B cell (primary cell): ENCODE measurements around the gene NID1. TPM values are rescaled to one million over a fixed set of nuclear protein-coding genes. Genes with fewer than 3 reads are reported as not detected.

Experiments
- ATAC-seq: fragments of 200-7000 bp; cut with Tn5 transposase; one replicate; pipeline ENCODE4 v1.10.0; 2021; ENCODE audit warnings: low read depth, mild to moderate bottlenecking, moderate number of reproducible peaks, moderate library complexity
- CTCF ChIA-PET: fragments of 350-600 bp; sonication (Branson Sonifier 250); formaldehyde crosslinking; loops from one replicate; lab custom pipeline; 2021; ENCODE audit warnings: antibody characterized with exemption, inconsistent platforms; lab: Charles Lee
- POLR2A ChIA-PET: fragments of 350-600 bp; sonication (Branson Sonifier 250); formaldehyde crosslinking; loops from one replicate; lab custom pipeline; 2021; ENCODE audit warnings: antibody characterized with exemption; lab: Charles Lee
- DNase-seq: peaks from one replicate; pipeline ENCODE4 v3.0.0; 2013
- H2AFZ ChIP-seq: 2 replicates; pipeline ENCODE4 v1.6.1; 2012; ENCODE audit warnings: mild to moderate bottlenecking, low read depth, low read length; ENCODE audit not compliant: insufficient read depth, poor library complexity, severe bottlenecking
- H3K27ac ChIP-seq, 2 donors: 1 replicate in 1 of 2; 2 replicates in 1 of 2; pipeline ENCODE4 v1.5.1; 2012 to 2013; ENCODE audit warnings: low read length in 2 of 2, mild to moderate bottlenecking in 2 of 2, moderate library complexity in 1 of 2
- H3K27me3 ChIP-seq, 4 experiments: fragments of 200-600 bp in 1 of 4; sonication (generic) in 1 of 4; replicated peaks in 1 of 4; 1 replicate in 2 of 4; 2 replicates in 2 of 4; pipeline versions ENCODE4 v1.6.1 to v1.7.0; 2013 to 2016; ENCODE audit warnings: low read length in 3 of 4, mild to moderate bottlenecking in 2 of 4, mixed read lengths in 1 of 4, moderate library complexity in 1 of 4; ENCODE audit not compliant: insufficient read depth in 4 of 4, control insufficient read depth in 3 of 4; ENCODE audit errors: control extremely low read depth in 1 of 4
- H3K36me3 ChIP-seq, 2 experiments: replicated peaks in 1 of 2; 1 replicate in 1 of 2; 2 replicates in 1 of 2; pipeline versions ENCODE4 v1.6.1 to v1.7.1; 2013; ENCODE audit warnings: low read length in 1 of 2; ENCODE audit not compliant: insufficient read depth in 2 of 2, control insufficient read depth in 1 of 2; ENCODE audit errors: control extremely low read depth in 1 of 2, extremely low read depth in 1 of 2
- H3K4me1 ChIP-seq, 2 donors: fragments of 200-600 bp in 1 of 2; sonication (generic) in 1 of 2; 1 replicate in 1 of 2; 2 replicates in 1 of 2; pipeline versions ENCODE4 v1.5.1 to v1.6.1; 2013 to 2017; ENCODE audit warnings: low read length in 2 of 2; ENCODE audit not compliant: control insufficient read depth in 2 of 2, insufficient read depth in 2 of 2
- H3K4me2 ChIP-seq: replicated peaks from 2 replicates; pipeline ENCODE3; 2012; ENCODE audit warnings: mild to moderate bottlenecking, low read depth, low read length; ENCODE audit not compliant: poor library complexity, severe bottlenecking
- H3K4me3 ChIP-seq, 5 experiments: fragments of 200-600 bp in 1 of 5; sonication (generic) in 1 of 5; 1 replicate in 3 of 5; 2 replicates in 2 of 5; pipeline versions ENCODE4 v1.5.1 to v1.7.0; 2011 to 2016; ENCODE audit warnings: low read length in 4 of 5, mild to moderate bottlenecking in 4 of 5, low read depth in 2 of 5, control low read depth in 1 of 5, moderate library complexity in 1 of 5; ENCODE audit not compliant: insufficient read depth in 1 of 5; ENCODE audit errors: control extremely low read depth in 1 of 5, extremely low read depth in 1 of 5
- H3K79me2 ChIP-seq: fragments of 200-600 bp; sonication (generic); one replicate; pipeline ENCODE4 v1.6.0; 2016; ENCODE audit warnings: low read length; ENCODE audit not compliant: control insufficient read depth, insufficient read depth
- H3K9ac ChIP-seq: fragments of 200-600 bp; sonication (generic); 2 replicates; pipeline ENCODE4 v1.6.1; 2017; ENCODE audit warnings: mild to moderate bottlenecking, low read length, moderate library complexity
- H3K9me3 ChIP-seq, 3 donors: one replicate each; pipeline versions ENCODE4 v1.6.1 to v1.7.1; 2013; ENCODE audit warnings: low read length in 2 of 3; ENCODE audit not compliant: control insufficient read depth in 2 of 3, insufficient read depth in 1 of 3; ENCODE audit errors: control extremely low read depth in 1 of 3
- H4K20me1 ChIP-seq: 2 replicates; pipeline ENCODE4 v1.6.0; 2012; ENCODE audit warnings: mild to moderate bottlenecking, low read length; ENCODE audit not compliant: insufficient read depth, control insufficient read depth, poor library complexity, severe bottlenecking
- H3K27ac Mint-ChIP-seq: one replicate; pipeline ENCODE4 v1.8.0; 2021; ENCODE audit warnings: mixed read lengths
- H3K27me3 Mint-ChIP-seq: one replicate; pipeline ENCODE4 v1.8.0; 2021; ENCODE audit warnings: mixed read lengths
- H3K4me1 Mint-ChIP-seq: one replicate; pipeline ENCODE4 v1.8.0; 2021; ENCODE audit warnings: mixed read lengths
- H3K4me3 Mint-ChIP-seq: one replicate; pipeline ENCODE4 v1.8.0; 2021; ENCODE audit warnings: mixed read lengths
- H3K9me3 Mint-ChIP-seq: one replicate; pipeline ENCODE4 v1.8.0; 2022; ENCODE audit warnings: mixed read lengths; ENCODE audit not compliant: insufficient read depth
- CTCF ChIP-seq: fragments of 200-600 bp; IDR thresholded peaks from one replicate; pipeline ENCODE4 v1.8.0; 2022; ENCODE audit warnings: antibody characterized with exemption, mild to moderate bottlenecking
- EZH2 ChIP-seq: IDR thresholded peaks from 2 replicates; pipeline ENCODE4 v1.6.1; 2012; ENCODE audit warnings: borderline replicate concordance, low read depth, mild to moderate bottlenecking, moderate library complexity, low read length; ENCODE audit not compliant: insufficient read depth, poor library complexity, severe bottlenecking
- WGBS: methylation state at CpG from one replicate; pipeline ENCODE4 v1.1.5; 2013; ENCODE audit warnings: missing lambda C conversion rate; ENCODE audit not compliant: insufficient coverage; 5-methylcytosine and 5-hydroxymethylcytosine counted together
- intact Hi-C: fragments of 100-400 bp; cut with micrococcal nuclease; formaldehyde crosslinking; loops from one replicate; pipeline ENCODE4 v1.10.0; 2022
- polyA plus RNA-seq: library from polyadenylated mRNA; depleted of rRNA; stranded (reverse); fragments of >200 nt; gene quantifications from 2 replicates; pipeline ENCODE4 v1.2.3, GENCODE V29; 2012
- total RNA-seq, 2 donors: library from RNA; stranded (reverse); fragments of 120-200 nt in 1 of 2; gene quantifications; 1 replicate in 1 of 2; 2 replicates in 1 of 2; pipeline versions ENCODE4 v1.2.3 to v1.2.4, GENCODE V29; 2013 to 2022

Gene NID1
- total and polyA plus RNA-seq, 2 donors (not counting 1 experiment from before 2014, with no cell fraction given): 0.06 TPM; not detected in 1

DNA sequence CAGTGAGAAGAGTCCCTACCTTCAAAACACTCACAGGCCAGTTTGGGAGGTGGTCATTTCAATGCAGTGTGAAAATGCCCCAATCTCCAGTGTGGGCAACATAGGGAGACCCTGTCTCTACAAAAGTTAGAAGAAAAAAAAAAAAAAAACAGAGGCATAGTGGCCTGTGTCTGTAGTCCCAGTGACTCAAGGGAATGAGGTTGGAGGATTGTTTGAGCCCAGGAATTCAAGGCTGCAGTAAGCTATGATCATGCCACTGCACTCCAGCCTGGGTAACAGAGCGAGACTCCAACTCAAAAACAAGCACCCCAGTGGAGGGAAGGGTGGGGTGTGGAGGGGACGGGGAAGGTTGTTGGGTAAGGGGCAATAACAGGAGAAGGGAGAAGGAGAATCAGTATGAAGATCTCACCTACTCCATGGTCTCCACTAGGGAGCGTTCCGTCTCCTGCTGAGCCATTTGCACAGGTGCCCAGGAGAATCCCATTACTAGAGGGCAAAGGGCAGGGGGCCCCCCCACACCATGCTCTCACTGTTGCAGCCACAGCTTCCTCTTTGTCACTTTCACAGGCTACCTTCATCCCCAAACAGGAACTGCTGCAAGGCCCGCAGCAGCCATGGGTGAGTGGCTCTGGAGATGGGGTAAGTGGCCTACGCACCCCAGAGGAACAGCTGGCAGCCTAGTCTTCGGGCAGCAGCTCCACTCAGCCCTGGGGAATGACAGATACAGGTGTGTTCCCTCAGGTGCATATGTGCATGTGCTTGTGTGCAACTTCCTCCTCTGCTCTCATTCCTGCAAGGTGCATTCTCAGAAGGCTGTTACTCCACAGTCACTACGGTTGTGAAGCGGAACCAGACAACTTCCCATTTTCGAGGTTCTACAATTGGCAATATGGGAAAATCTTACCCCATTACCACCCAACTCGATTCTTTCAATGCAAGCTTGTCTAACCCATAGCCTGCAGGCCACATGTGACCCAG lies 110.3 kb downstream of the NID1 start:
- Histone ChIP-seq H3K4me2 (peak overlapping the region; percentile 69), H3K27me3 (no peaks in the 10 kb centered on the region), H2AFZ (no peak overlapping the region), H3K27ac (peak overlapping the region; percentile 70 to 78), H3K4me1 (peaks cover 57 to 61% of the 10 kb centered on the region in 2 donors), H3K9ac (peak overlapping the region; percentile 27), H4K20me1 (no peaks in the 10 kb centered on the region), H3K9me3 (no peaks in the 10 kb centered on the region), H3K4me3 (peak overlapping the region in 3 of 5 experiments; percentile 18 to 37 (median 32)), H3K79me2 (no peaks in the 10 kb centered on the region), H3K36me3 (no peaks in the 10 kb centered on the region)
- Mint-ChIP-seq H3K9me3 (no peaks in the 10 kb centered on the region), H3K4me1 (peaks cover 71% of the 10 kb centered on the region), H3K4me3 (peak overlapping the region; percentile 72), H3K27me3 (no peaks in the 10 kb centered on the region), H3K27ac (peak overlapping the region; percentile 82)
- WGBS: 0% methylated on average over 3 of the region's 11 CpGs
- ChIA-PET POLR2A (interaction anchor here (0.6 to 2.4 kb wide), 11 partner anchors 8 to 88 kb away, joined by 3 to 17 read pairs (median 3); partner anchors contain the start of gene LYST), CTCF (interaction anchor here (0.6 to 8.5 kb wide), 18 partner anchors 8 to 450 kb away, joined by 3 to 112 read pairs (median 4); partner anchors contain the start of gene LYST)
- intact Hi-C loops: loop anchor here (1.0 to 5.0 kb wide), 6 partner anchors 16 to 452 kb away; partner anchors contain the start of gene B3GALNT2
- DNase-seq: peak; percentile 95
- TF ChIP-seq EZH2 (no peak), CTCF (no peak)
- peak; percentile 88 for ATAC-seq
